ENCODE results near the gene TFF3.

DNA sequence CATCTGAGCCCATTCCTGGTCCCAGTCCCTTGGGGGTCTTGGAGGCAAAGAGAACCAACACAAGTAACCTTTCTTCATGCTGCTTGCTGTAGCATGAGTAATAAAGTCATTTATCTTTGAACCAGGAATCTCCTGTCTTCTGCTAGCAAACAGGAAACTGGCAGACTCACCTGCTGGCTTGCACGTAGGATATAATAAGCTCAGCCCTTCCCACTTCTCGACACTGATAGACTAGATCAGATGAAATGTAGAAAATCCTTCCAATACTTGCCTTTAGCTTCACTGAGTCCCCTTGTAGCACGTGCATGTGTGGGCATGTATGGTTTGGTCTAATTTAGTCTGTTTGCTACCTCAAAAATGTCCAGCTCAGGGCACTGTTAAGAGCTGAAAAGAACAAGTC is 42.1 kb upstream of the TFF3 start:
- TF ChIP-seq MXI1 (conservative IDR thresholded peaks at IDR 0.05; ENCODE audit: poor library complexity, severe bottlenecking) (no peak), EP300 (conservative IDR thresholded peaks at IDR 0.05; ENCODE audit: poor library complexity, severe bottlenecking) (no peak)
- TF ChIP-seq, protein P1, sequence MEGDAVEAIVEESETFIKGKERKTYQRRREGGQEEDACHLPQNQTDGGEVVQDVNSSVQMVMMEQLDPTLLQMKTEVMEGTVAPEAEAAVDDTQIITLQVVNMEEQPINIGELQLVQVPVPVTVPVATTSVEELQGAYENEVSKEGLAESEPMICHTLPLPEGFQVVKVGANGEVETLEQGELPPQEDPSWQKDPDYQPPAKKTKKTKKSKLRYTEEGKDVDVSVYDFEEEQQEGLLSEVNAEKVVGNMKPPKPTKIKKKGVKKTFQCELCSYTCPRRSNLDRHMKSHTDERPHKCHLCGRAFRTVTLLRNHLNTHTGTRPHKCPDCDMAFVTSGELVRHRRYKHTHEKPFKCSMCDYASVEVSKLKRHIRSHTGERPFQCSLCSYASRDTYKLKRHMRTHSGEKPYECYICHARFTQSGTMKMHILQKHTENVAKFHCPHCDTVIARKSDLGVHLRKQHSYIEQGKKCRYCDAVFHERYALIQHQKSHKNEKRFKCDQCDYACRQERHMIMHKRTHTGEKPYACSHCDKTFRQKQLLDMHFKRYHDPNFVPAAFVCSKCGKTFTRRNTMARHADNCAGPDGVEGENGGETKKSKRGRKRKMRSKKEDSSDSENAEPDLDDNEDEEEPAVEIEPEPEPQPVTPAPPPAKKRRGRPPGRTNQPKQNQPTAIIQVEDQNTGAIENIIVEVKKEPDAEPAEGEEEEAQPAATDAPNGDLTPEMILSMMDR (IDR thresholded peaks at IDR 0.05; ENCODE audit: poor library complexity, severe bottlenecking) = no peak

All from neural cell (in vitro differentiated cells).